Stimulated activated CD4-positive, alpha-beta T cell treated with anti-CD3 and anti-CD28 coated beads, Interleukin-1b, Interleukin-23, amount 100 ng/mL, for 48 hours (primary cell): ENCODE data around the gene MED31.
"Not testable (repeated sequence)": the region's sequence is repeated elsewhere in the genome, so short reads cannot be mapped to it uniquely, and the experiment has no call there.

Source experiments
- DNase-seq: peaks from one replicate; pipeline ENCODE4 v3.0.0-alpha.2; 2020

MED31 gene

DNA sequence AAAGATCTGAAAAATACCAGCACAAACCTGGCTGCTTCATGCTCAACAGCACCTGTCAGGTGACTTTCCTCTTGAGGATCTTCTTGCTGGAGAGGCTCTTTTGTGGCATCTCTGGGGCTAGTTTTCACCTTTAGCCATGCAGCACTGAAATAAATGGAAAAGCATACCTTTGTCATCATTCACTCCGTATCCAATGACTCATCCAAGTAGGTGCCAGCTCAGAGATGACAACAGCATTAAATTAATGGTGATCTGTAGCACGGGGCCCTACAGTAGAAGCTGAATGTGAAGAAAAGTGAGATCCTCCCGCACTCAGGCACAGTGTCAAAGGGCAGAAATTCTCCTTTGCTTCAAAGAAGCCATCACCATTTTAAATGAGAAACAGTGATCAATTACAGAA lies 43.1 kb downstream of the MED31 start:
- DNase-seq, result no peak

DNA sequence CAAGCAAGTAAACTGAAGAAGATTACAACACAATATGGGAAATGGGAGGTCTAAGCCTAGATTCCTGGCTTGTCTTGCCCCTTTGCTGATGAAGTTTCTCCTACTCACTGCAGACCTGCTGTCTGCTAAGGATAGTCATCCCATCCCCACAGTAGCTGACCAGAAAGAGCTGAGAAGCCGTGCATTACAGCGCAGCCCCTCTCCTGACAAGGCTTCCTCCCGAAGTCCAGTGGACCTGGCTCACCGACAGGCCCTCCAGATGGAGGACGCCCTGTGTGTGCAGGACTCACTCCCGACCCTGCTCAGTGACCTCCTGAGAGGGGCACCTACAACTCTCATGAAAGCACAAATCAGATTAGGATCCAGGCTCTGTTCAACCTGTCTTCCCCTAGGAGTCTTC lies 46.3 kb downstream of the MED31 start:
- no peak for DNase-seq

DNA sequence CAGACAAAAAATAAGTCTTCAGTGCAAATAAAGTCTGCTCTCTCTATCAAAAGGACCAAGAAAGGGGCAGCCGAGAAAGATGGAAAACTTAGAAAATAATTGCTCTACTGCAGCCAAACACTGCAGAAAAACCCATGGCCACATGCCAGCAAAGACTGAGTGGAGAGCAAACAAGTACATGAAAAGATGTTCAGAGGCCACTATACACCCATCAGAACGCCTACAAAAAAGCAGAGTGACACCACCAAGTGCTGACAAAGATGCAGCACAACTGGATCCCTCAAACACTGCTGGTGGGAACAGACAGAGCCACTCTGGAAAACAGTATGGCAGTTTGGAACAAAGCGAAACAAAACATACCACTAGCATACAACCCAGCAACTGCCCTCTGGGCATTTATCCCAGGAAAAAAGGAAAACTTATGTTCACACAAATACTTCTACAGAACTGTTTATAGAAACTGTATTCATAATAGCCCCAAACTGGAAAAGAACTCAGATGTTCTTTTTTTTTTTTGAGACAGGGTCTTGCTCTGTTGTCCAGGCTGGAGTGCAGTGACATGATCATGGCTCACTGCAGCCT lies 47.6 kb downstream of the MED31 start:
- DNase-seq, result no peak

- no peak for DNase-seq
Measured at GRCh38 chr17:6602141-6602540, 49.3 kb downstream of the MED31 start.

- no peak for DNase-seq
Measured at GRCh38 chr17:6599364-6599763, 52.0 kb downstream of the MED31 start.

GRCh38 chr17:6597727-6598126 lies 53.7 kb downstream of the MED31 start:
- DNase-seq, result no peak

DNA sequence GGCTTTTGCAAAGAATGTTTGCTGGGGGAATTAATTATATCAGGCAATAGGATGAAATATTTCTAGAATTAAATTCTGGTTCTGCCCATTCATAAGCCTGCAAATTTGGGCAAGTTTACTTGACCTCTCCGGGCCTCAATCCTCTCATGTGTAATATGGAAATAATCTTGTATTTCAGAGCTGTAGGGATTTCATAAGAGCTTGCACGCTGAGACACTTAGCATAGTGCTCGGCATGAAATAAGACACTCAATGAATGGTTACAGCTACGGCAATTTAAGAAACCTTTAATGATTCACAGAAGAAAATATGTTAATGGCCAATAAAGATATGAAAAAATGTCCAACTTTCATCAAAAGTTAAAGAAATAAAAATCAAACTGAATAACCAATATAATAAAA lies 54.5 kb downstream of the MED31 start:
- DNase-seq, result no peak

- DNase-seq, result no peak
Measured at GRCh38 chr17:6596511-6596910, 54.9 kb downstream of the MED31 start.

DNA sequence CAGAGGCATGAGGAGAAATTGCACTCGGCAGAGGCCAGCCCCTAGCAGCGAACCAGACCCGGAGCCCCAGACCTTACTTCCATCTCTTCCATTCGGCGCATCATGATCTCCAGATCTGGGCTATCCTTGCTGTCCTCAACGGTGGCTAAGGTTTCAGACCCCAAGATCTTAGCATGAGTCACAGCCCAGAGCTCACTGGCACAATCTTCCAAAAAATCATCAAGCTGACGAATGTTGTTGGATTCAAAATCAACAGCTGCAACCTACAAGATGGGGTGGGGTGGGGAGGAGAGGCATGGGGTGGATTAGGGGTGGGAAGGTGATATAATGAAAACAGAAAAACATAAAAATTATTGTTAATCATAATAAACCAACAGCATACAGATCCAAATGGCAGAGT lies 55.3 kb downstream of the MED31 start:
- DNase-seq, result no peak

DNA sequence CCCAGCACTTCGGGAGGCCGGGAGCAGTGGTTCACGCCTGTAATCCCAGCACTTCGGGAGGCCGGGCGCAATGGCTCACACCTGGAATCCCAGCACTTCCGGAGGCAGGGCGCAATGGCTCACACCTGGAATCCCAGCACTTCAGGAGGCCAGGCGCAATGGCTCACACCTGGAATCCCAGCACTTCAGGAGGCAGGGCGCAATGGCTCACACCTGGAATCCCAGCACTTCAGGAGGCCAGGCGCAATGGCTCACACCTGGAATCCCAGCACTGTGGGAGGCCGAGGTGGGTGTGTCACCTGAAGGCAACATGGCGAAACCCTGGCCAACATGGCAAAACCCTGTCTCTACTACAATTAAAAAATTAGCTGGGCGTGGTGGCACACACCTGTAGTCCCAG lies 58.0 kb downstream of the MED31 start:
- not testable (repeated sequence) for DNase-seq
